DMS53 (cell line): Measurements from ENCODE around the gene PRODH.
"Not testable (repeated sequence)": the region's sequence is repeated elsewhere in the genome, so short reads cannot be mapped to it uniquely, and the experiment has no call there.

ENCODE experiments used
- DNase-seq: peaks from one replicate; lab custom pipeline; 2025; lab: John Stamatoyannopoulos, UW

PRODH gene

GRCh38 chr22:18935889-18936529 is at the start of gene PRODH:
Gene PRODH, minus strand, starts transcription at chr22:18936293. Its CDS starts 6 bp downstream, at chr22:18936287.
- no peak for DNase-seq

- DNase-seq, result no peak
These were observed 49.7 kb upstream of the PRODH start for GRCh38 chr22:18985780-18986179.

GRCh38 chr22:18984564-18984963 is 48.5 kb upstream of the PRODH start:
- no peak for DNase-seq

GRCh38 chr22:18983120-18983651 is 47.1 kb upstream of the PRODH start:
- no peak for DNase-seq

- DNase-seq, result no peak
These were observed 44.7 kb upstream of the PRODH start for GRCh38 chr22:18980829-18981228.

GRCh38 chr22:18979957-18980356 is 43.9 kb upstream of the PRODH start:
- no peak for DNase-seq

GRCh38 chr22:18978506-18978905 is 42.4 kb upstream of the PRODH start:
- DNase-seq, result no peak

- DNase-seq, result no peak
These were observed 41.8 kb upstream of the PRODH start for GRCh38 chr22:18977824-18978425.

GRCh38 chr22:18976197-18976751 is 40.2 kb upstream of the PRODH start:
- DNase-seq, result no peak

- DNase-seq, result no peak
These were observed 39.5 kb upstream of the PRODH start for GRCh38 chr22:18975434-18976196.

- DNase-seq, result no peak
These were observed 38.5 kb upstream of the PRODH start for GRCh38 chr22:18974477-18975180.

- DNase-seq, result no peak
These were observed 37.4 kb upstream of the PRODH start for GRCh38 chr22:18973264-18974031.

- DNase-seq, result not testable (repeated sequence)
These were observed 36.5 kb upstream of the PRODH start for GRCh38 chr22:18972591-18972990.

- not testable (repeated sequence) for DNase-seq
These were observed 35.9 kb upstream of the PRODH start for GRCh38 chr22:18972029-18972428.

GRCh38 chr22:18971321-18971751 is 35.2 kb upstream of the PRODH start:
- no peak for DNase-seq

- peak; percentile 10 for DNase-seq
These were observed 34.8 kb upstream of the PRODH start for GRCh38 chr22:18970948-18971315.

- peak; percentile 55 for DNase-seq
These were observed 34.3 kb upstream of the PRODH start for GRCh38 chr22:18970176-18970947.

- DNase-seq, result not testable (repeated sequence)
These were observed 33.3 kb upstream of the PRODH start for GRCh38 chr22:18969158-18969942.

GRCh38 chr22:18968011-18968749 is 32.1 kb upstream of the PRODH start:
- no peak for DNase-seq
